HG03135 (cell line): Measurements from ENCODE around the gene MAP3K5.
"Not testable (repeated sequence)": the region's sequence is repeated elsewhere in the genome, so short reads cannot be mapped to it uniquely, and the experiment has no call there.

Experiments
- ATAC-seq: cut with Tn5 transposase; IDR thresholded peaks from one replicate; pipeline ENCODE4 v1.9.1; 2021; ENCODE audit warnings: mild to moderate bottlenecking, moderate library complexity; ENCODE audit not compliant: unreplicated experiment

MAP3K5 gene

DNA sequence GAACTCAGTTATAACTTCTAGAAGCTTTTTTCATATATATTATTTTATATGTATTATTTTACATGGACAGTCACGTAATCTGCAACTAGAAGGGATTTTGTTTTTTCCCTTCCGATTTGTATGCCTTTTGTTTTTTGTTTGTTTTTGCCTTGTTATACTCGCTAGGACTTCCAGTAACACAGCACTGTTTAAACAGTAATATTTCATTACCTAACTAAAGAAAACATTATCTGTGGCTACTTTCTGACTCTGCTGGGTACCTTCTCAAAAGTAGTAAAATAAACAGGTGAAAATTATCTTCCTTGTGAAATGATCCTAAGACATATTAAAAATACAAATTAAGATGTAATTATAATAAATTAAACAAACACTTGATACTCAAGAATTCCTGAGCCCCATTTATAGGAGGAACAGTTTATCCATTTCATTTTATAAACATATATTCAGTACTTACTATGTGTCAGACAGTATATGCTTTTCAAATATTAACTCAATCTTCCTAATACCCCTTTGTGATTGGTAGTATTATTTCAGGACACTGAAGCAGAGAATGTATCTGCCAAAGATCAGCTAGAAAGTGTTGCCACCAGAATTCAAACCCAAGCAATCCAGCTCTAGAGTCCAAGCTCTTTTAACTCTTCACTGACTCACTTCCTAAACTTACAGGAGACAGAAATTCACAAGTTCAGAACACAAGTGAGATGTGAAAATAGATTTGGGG lies 65.3 kb downstream of the MAP3K5 start:
- no peak for ATAC-seq

DNA sequence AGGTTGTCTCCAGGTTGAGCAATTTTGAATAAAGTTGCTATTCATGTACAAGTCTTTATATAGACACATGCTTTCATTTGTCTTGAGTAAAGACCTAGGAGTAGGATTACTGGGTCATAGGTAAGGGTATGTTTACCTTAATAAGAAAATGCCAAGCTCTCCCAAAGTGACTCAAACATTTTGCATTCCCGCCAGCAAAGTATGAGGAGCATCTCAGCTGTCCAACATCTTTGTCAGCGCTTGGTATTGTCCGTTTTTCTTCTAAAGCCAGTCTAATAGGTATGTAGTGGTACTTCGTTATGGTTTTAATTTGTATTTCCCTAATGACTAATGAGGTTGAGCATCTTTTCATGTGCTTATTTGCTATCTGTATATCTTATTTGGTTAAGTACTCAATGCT lies 67.2 kb downstream of the MAP3K5 start:
- no peak for ATAC-seq

DNA sequence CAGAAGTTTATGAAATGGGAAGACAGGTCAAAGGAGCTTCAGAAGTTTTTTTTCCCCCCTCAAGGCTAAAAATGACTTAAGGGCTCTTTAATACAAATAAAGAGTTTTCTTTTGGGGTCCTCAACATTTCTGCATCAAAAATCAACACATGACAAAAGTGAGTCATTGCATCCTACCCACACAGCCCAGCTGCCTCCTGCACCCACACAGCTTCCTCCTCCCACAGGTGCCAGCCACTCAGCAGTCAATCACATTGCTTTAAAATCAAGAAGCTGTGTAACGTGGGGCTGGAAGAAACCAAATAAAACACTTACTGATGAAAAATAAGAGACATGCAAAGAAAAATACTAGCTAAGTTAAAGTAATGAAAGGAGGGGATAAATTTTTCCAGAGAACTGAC lies 68.5 kb downstream of the MAP3K5 start:
- no peak for ATAC-seq

DNA sequence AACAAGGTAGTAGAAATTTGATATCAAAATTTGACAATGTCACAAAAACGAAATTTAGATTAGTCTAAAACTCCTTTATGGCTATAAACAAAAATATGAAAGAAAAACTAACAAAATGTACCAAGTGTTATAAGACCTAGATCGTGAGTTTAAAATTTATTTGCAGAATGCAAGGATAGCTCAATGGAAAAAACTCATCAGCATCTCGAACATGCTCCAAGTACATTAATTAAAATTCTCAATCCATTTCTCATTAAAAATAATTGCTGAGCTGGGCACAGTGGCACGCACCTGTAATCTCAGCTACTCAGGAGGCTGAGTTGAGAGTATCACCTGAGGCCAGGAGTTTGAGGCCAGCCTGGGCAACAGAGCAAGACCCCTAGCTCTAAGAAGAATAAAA lies 70.8 kb downstream of the MAP3K5 start:
- no peak for ATAC-seq

DNA sequence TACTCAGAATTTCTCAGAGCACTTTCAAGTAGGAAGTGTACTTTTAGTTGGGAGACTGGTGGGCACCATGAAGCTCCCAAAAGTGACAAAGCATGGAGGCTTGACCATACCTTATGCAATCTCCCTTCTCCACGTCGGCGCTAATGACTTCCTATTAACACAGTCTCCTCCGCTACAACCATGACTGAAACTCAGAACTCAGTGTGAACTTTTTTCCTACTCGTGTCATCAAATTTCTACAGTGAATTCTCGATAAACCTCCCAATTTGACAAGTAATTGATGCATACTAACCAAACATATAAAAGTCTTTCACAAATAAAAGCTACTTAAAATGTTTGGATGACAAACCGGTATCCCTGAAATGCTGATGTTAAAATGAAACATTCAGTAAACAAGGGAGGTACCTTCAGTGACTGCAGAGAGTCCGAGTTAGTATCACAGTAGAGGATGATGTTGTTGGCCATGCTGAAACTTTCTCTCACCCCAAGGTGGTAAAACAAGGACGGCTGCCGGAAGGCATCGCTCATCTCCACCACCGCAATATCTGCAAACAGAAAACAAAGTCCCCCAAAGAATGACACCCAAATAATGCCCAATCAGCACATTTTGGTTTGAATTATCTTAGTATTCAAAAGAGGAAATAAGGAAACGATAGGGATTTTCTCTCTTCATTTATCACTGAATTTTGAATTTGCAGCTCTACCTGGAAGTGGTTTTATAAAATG lies 72.1 kb downstream of the MAP3K5 start:
- ATAC-seq: peak; percentile 24

DNA sequence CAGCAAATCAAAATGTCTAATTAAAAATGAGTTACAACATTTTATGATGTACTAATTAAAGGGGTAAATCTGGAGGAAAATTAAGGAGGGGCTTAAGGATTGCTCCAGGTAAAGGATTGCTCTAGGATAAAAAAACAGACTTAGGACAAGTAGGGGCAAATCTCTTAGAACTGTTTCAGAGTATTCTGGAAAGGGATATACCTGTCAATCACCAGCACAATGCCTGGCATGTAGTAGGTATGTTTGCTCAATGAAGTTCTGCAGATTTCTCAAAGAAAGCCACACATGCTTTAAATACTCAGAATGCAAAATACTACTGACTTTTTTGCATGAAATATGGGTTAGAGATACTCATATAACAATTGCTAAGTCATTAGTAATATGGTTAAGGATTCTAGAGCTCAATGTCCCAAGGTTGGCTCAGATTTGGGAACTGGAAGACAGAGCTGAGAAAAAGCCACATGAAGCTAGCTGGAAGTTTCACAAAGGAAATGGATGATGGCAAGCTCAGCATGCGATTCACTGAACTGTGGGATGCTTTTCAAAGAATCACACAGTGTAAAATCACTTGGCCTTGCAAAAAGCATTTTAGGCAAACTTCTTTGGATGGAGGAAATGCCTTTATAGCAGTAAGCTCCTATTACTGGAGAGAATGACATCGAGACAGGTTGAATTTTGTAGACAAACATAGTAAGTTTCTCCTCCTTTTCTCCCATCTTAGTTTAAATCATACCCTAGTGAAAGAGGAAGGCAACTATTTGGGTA lies 72.8 kb downstream of the MAP3K5 start:
- ATAC-seq: peak; percentile 60

DNA sequence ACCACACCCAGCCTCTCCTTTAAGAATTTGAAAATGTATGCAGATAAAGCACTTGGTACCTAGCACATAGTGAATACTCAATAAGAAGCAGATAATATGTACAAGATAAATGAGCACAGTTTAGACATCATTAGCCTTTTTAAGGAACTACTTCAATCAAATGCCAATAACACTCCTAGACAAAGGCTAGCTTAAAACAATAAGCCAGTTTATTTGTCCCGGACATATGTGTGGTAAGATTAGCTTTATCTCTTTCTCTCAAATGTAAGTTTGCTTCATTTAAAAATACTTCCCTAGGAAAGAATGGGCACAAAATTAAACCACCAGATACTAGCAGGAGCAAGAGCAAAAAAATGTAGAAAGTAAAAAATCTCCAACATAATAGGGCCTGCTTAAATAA lies 73.8 kb downstream of the MAP3K5 start:
- no peak for ATAC-seq

DNA sequence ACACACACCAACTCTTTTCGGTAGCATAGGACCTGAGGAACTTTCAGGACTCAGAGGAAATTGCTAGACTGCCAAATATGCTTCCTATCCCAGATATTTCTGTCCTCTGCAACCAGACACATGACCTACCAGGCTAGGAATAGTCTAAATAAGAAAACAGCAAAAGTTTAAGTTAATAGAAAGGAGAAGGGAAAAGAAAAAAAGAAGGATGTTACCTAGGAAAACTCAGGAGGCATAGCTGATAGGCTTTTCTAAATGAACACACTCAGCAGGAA lies 74.6 kb downstream of the MAP3K5 start:
- ATAC-seq: peak; percentile 7

DNA sequence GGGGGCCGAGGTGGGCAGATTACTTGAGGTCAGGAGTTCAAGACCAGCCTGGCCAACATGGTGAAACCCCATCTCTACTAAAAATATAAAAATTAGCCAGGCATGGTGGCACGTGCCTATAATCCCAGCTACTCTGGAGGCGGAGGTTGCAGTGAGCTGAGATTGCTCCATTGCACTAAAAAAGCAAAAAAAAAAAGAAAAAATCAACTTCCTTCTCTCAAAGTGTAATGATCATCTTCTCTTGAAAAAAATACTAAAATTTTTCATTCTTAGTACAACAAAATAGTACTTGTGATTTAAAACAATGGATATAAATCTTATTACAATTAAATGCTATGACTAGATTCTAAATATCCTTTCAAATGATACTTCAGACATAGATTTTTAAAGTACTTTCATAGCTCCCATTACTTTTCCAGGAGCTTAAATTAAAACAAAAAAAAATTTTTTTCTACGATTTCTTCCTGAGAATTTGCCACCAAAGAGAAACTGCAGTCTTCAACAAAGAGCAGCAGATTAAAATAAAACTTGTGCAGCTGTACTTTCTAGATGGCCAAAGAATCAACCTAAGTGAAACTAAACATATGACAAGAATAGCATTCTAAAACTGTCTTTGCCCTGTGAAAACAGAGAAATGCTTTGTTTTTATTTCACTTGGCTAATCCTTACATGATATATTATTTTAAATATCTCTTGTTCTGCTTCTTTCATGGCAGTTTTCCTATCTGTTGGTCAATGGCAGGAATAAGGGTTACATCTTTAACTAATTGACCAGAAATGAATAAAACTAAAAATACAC lies 75.2 kb downstream of the MAP3K5 start:
- ATAC-seq: peak; percentile 38

DNA sequence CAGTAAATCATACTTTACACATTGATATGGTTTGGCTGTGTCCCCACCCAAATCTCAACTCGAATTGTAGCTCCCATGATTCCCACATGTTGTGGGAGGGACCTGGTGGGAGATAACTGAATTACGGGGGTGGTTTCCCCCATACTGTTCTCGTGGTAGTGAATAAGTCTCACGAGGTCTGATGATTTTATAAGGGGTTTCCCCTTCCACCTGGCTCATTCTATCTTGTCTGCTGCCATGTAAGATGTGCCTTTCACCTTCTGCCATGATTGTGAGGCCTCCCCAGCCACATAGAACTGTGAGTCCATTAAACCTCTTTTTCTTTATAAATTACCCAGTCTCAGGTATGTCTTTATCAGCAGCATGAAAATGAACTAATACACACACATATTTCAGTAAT lies 79.6 kb downstream of the MAP3K5 start:
- ATAC-seq: not testable (repeated sequence)

DNA sequence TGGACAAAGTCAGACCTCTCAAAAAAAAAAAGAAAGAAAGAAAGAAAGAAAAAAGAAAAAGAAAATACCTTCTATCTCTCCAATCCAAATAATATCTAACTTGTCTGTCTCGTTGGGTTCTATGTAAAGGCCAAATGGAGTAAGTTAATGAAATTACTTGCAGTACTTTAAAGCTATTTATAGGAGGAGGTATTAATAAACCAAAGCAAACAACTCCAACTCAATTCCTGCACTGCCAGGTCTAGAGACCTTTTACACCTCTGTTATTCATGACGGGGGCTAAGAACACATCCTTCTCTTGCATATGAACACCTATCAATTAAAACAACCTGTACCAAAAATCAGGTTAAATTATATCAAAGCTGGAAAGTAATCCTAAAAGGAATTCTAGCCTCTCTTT lies 80.6 kb downstream of the MAP3K5 start:
- ATAC-seq: no peak

DNA sequence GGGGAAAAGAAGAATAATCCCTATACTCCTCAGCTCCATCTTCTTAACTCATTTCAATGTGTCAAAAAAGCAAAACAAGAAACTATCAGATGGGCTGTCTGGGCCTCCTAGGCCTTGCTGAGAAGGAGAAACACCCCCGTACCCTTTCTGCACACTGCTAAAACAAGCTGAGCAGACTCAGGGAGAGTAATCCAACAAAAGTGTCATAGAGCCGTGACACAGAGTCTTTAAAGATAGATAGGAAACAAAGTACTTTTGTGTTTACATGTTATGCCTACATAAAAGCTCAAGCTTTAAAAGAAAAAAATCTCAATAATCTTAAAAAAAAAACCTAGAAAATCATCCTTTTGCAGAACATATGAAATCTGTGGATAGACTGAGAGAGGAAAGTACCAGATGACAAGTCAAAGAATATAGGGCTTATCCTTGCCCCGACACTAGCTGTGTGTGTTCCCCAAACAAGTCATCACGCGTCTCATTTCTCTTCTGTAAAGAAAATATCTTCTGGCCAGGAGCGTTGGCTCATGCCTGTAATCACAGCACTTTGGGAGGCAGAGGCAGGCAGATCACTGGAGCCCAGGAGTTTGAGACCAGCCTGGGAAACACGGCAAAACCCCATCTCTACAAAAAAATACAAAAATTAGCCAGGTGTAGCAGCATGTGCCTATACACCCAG lies 81.3 kb downstream of the MAP3K5 start:
- no peak for ATAC-seq

DNA sequence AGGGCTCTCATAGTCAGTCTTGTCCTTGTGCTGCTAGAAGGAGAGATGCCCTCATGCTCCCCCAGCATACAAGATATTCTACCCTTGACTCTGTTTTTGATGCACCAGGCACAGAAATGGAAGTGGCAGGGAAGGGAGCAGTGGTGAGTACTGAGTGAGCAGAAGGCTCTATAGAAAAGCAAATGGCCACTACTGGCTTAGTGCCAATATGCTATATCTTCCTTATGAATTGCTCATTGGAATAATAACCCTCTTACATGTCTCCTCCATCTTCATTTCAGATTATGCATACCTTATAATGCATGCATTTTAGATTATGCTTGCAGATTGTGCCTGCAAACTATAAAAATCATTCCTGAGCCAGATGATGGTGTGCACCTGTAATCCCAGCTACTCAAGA lies 82.8 kb downstream of the MAP3K5 start:
- ATAC-seq: no peak

DNA sequence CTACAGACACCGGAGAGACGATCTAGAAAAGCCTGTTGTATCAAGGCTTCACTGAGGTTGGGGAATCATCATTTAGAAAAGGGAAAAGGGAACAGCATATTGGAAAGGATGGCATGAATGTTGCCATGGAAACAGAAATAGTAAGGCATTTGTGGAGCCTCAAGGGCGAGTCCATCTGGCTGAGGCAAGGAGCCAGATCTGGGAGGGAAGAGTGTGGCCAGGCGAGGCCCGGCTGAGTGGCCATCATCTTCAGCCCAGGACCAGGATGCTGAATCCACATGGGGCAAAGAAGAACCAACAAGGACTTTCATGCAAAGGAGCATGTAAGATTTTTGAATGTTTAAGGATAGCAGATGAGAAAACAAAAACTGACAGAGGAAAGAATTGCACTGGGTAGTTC lies 85.8 kb downstream of the MAP3K5 start:
- no peak for ATAC-seq

DNA sequence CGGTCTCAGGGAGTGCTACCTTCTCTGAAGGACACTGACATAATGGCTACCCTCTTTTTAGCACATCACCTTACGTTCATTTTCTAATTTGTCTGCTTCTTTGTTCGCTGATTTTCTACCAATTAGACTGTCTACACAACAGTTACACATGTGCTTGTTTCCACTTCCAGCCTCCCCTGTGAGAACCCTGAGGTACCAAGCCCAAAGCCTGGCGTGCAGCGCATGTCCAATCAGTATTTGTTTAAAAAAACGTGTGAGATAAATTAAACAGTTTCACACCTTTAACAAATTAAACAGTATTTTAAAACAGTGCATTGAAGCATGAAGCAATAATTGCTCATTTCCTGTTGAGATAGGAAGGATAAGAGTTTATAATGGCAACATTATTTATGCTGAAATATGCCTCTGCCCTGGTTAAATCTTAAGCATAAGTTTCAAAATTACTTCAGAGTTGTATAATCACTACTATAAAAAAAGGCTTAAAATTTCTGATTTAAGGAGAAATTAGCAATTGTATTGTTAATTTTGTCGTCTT lies 88.9 kb downstream of the MAP3K5 start:
- ATAC-seq: no peak

DNA sequence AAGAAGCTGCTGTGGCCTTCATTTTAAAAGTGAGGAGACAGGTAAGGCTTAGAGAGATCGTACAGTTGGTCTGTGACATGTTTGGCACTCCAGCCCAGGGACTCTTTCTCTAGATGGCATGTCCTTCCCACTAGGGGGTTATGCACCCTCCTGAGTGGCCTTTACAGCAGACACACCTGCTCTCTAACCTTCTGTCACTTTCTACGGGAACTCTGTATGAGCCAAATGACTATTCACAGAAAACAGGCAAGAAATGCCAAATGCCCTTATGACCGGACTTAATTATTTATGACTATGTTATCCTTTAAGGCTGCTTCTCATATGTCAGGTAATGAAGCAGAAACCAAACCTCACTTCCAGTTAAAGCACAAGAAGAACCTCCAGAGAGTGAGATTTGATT lies 91.2 kb downstream of the MAP3K5 start:
- no peak for ATAC-seq

DNA sequence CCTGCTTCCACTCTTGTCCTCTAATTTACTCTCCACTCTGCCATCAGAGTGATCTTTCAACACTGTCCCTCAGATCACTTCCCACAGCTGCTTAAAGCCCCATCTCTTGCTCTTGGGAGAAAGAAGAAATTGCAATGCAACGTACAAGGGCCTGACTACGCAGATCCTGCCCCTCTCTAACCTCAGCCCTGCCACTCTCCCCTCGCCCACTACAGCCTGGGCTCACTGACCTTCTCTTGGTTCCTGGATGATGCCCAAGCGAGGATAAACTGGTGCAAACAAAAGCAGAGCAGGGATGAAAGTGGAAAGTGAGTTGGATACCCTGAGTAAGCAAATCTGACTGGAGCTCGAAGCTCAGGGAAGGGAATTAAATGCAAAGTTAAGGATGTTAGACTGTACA lies 92.9 kb downstream of the MAP3K5 start:
- no peak for ATAC-seq

DNA sequence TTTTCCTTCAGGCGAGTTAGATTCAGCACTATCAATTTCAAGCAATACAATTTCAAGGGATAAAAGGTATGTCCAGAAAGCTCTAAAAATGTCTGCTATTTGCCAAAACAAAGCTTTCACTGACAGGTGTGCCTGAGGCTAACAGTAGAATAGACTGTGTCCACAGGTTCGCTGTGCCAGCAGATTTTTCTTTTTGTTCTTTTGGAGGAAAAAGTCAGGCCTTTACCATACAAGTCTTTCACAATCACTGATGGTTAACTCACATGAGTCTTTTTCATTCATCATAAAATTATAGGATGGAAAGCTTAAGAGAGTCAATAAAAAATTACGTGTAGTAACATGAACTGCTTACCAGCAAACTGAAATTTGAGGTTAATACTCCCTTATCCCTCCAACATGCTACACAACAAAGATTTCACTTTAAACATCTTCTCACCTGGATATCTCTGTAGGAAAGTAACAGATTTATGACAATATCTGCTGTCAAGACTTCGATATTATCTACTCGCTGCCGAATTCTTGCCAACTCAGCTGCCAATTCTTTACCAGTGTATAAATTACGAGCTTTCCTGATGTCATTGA lies 95.4 kb downstream of the MAP3K5 start:
- ATAC-seq: no peak

DNA sequence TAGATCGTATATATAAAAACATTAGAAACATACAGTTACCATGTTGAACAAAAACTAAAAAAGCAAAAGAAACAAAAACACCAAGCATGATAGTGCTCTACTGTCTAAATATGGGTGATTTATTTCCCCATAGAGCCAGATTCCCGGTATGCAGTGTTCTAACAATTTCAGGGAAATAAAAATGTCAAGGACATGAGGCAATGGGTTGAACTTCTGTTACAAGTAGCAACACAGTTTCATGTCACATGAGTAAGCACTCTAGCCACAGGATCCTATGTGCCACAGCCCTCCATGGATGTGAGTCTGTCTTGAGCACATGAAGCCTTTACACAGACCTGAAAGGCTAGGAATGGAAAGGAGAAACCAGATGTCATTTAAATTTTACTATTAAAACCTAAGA lies 96.0 kb downstream of the MAP3K5 start:
- no peak for ATAC-seq

DNA sequence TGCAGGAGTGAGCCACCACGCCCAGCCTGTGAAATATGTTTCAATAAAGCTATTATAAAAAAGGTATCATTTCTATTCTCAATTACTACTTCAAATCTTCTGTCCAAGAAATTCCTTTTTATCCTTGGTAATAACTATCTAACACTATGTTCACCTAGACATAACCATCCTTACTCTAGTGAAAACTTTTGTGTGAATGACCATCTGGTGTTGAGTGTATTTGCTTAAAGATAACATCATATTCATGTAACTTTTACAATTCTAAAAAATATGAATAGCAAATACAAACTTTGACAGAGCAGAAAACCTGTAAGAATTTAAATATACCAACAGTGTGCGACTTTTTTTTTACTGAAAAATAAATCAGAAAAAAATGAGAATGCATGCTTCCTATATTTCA lies 96.9 kb downstream of the MAP3K5 start:
- ATAC-seq: no peak
